GDM1 (cell line): Measurements from ENCODE around the gene WNK3.

ENCODE experiments used
- DNase-seq: peaks from one replicate; lab custom pipeline; 2025; lab: John Stamatoyannopoulos, UW

Gene WNK3

DNA sequence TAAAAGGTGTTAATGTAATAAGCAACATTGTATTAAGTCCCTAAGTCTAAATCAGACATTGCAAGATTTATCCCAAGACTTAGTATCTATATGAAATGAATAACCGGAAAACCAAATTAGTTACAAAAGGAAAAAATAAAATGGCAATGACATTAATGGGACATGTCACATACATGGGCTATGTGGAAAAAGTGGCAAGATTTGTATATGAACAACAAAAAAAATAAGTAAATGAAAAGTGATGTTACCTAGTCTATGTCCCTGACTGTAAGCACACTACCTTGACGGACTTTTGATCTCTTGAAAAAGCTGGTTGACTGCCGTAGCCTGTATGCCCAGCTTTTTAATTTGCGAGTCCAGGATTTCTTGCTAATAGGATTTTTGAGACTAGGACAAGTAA, 119.3 kb downstream of the WNK3 start:
- DNase-seq, result no peak

DNA sequence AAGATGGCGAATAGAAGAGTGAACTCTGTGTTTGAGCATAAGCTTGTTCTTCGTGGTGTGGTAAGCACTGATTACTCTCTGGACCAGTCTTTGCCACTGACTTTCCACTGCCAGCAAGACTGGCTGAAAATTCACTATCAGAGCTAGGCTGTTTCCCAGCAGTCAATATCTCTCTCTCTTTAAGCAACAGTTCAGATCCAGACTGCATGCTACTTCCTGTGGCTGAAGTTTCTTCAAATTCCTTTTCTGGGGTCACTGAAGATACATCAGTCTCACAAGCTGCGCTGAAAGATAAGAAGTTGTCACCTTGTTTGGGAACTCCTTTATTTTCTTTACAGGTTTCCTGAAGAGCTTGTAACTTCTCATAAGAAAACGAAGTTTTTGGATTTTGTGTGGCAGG, 120.8 kb downstream of the WNK3 start:
- no peak for DNase-seq

DNA sequence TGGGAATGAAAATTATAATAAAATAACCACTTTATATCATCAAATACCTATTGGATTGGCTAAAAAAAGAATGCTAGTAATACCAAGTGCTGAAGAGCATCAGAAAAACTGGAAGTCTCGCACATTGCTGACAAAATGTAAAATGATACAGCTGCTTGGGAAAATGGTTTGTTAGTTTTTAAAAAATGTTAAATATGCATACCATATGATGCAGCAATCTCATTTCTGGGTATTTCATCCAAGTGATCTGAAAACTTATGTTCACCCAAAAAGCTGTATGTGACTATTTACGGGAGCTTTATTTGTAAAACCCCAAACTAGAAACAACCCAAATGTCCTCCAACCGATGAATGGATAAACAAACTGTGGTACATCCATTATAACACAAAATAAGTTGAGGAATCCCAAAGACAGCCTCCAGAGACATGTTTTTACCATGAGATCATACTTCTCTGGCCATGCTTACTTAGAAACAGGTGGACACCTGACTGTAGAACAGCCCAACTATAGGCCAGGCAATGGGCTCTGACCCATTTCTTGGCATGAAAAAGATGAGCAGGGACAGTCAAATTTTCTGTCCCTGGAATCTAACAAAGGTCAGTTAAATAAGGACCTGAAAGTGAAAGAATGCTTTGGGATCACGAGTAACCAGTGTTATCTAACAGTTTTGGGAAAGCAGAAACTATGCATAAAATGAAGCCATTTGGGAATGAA, 127.3 kb downstream of the WNK3 start:
- no peak for DNase-seq

DNA sequence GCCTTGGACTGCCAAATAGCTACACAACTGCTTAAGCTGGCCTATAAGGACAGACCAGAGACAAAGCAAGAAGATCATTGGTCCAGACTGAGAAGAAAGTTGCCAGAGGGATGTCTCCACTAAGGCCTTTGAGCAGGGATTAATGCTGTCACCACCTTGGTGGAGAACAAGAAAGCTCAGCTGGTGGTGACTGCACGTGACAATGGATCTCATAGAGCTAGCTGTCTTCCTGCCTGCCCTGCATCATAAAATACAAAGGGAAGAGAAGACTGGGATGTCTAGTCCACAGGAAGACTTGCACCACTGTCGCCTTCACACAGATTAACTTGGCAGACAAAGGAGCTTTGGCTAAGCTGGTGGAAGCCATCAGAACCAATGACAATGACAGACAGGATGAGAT, 134.3 kb downstream of the WNK3 start:
- no peak for DNase-seq

DNA sequence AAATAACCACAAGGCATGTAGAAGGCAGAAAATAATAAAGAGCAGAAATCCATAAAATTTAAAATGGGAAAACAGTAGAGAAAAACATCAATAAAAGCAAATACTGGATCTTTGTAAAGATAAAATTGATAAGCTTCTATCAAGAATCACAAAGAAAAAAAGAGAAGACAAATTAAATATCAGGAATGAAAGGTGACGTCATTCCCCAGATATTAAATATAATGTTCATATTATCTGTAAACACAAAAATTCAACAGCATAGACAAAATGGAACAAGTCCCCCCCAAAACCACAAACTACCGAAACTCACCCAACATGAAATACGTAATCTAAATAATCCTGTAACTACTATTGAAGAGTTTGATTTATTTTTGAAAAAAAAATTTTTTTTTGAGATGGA, 144.2 kb downstream of the WNK3 start:
- no peak for DNase-seq

DNA sequence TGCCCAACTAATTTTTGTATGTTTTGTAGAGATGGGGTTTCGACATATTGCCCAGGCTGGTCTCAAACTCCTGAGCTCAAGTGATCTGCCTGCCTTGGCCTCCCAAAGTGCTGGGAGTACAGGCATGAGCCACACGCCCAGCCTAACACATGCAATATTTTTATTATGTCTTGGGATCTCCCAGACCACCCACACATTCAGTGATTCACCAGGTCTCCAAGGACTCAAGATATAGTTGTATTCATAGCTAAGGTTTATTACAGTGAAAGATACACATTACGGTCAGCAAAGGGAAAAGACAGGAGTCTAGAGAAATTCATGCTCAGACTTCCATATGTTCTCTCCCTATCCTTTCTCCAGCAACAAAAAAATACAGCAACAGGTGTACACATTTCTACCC, 149.3 kb downstream of the WNK3 start:
- DNase-seq, result no peak

DNA sequence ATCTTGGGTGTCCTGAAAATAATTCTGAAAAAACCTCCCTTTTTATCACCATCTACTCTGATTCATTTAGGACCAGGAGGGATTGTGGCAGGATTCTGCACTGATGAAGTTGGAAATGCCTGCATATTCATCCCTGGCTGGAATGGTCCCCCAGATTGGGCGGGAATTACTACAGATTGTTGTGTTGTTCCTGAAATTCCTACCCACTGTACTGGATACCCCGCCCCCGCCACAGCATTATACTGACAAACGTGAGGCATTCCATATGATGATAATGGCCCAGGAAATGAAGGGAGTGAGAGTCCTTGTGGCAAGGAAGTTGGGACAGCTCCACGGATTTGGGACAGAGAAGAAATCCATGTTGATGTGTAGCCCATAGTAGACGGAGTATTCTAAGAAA, 159.6 kb downstream of the WNK3 start:
- no peak for DNase-seq

DNA sequence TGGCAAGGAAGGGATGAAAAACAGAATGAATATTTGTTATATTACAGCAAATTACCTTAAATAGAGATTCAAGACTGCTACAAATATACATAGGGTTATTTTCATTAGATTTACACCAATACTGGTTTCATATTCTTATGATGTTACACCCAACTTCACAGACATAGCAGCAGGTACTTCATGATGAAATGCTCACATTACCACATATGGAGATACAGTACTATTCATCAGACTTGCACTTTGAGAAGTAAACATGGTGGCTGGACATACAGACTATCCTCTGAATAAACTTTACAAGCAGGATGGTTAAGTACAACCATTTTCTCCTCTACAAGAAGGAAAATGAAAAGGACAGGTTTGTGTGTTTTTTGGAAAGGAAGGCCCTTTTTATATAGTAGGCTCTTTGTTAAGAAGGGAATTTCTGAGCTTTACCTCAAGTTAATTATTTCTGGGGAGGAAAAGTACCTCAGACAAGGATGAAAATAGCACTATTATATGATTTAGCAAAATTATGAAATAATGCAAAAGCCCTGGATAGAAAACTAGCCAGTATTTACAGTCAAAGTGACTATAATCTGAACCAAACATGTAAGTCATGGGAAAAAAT, 162.8 kb downstream of the WNK3 start:
- DNase-seq, result no peak

DNA sequence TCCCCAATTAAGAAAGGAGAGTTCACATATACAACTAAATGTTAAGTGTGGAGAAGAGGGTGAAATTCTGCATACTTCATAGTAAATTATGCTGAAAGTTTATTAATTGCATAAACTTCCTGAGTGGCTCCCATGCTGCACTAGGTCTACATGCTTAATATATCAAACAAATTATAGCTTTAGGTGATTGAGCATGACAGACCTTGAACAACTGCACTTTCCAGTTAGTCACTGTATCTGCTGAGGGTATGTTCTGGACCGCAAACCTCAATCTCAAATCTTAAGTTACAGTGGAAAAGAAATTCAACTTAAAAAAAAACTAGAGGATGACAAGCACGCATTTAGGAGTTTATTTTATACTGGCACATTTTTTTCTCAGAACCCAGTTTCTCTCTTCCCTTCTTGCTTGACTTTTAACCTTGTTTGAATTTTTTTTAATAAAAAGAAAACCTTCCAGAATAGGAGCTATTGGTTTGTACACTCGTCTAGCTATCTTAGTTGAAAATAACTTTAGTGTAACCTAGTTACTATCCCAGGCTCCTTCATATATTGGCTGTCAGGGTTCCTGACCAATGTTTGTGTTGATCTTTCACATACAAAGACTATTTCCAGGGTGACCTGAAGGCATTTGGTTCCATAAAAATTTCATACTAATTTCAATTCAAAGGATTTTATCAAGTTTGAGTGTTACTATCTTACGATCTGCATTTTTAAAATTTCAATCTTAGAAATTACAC, 164.6 kb downstream of the WNK3 start:
- DNase-seq, result no peak

DNA sequence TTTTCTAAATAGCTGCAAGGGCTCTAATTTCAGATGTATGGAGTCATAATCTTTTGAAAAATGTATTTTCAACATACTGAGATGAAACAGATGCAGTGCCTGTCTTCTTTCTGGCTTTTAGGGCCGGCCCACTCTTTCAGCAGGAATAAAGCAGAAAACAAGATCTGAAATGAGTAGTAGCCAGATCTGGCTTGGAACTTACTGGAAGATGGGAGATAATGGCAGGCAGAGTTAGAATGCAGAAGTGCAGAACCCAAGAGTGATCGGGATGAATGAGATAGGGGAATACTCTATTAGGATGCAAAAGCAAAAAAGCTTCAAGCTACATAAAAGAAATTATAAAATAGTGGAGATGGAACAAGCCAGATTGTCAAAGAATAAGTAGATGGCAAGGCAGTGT, 173.4 kb downstream of the WNK3 start:
- DNase-seq, result no peak

DNA sequence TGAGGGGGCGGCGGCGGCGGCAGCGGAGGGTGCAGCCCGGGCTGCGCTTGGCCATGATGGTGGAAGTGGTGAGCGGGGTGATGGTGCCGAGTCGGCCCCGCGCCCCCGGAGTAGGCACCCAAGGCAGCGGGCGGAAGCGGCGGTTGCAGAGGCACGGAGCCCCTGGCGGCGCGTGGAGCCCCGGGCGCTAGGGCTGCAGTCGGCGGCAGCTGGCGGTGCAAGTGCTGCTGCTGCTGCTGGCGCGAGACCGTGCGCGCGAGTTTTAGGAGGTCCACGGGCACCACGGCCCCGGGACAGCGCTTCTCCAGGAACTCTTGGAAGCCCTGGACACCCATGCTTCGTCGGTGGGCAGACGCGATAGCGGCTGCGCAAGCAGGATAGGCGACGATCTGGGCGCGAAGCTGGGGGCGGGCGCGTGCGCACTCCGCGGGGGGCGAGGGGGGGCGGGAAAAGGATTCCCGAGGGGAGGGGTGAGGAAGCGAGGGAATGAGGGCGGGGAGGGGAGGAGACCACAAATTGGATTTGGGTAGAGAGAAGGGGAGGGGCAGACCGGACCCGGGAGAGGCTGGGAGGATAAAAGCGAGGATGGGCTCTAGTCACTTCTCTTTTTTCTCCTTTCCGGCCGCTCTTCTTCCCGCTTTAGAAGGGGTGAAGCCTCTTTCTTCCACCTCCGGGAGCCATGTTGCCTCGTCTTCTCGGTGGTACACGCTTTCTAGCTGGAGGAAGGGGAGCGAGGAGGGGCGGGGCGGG, 174.8 kb downstream of the WNK3 start, which contains the start of gene FAM120C:
TSS of gene FAM120C (minus strand) at position 391 of the 750 bp plus-strand sequence. CDS start at position 335, 56 bp downstream.
- DNase-seq, result peak; percentile 64

DNA sequence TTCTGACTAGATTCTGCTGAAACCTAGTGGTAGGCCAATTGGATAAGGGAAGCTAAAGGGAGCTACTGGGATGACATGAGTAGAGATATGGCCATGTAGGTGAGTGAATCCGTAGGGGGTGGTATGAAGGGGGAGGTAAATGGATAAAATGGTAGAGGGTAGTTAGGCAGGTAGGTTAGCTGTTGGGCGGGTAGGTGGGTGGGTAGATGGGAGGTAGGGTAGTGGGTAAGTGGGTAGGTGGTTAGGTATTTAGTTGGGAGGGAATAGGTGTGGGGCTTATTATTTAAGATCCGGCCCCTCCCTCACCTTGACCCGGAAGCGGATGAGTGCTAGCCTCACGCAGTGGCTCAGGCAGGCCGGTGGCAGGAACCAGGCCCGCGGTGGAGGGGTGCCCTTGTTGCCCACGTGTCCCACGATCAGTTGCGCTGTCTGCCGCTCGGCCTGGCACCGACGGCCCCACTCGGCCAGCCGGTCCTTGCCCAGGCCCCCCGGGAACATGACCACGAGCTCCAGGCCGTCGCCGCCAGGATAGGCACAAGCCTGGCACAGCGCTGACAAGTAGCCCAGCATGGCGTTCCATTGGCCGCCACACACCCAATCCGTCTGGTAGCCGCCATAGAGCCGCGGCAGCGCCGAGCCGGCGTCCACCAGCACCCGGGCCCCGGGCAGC, 175.5 kb downstream of the WNK3 start:
- peak; percentile 8 for DNase-seq

DNA sequence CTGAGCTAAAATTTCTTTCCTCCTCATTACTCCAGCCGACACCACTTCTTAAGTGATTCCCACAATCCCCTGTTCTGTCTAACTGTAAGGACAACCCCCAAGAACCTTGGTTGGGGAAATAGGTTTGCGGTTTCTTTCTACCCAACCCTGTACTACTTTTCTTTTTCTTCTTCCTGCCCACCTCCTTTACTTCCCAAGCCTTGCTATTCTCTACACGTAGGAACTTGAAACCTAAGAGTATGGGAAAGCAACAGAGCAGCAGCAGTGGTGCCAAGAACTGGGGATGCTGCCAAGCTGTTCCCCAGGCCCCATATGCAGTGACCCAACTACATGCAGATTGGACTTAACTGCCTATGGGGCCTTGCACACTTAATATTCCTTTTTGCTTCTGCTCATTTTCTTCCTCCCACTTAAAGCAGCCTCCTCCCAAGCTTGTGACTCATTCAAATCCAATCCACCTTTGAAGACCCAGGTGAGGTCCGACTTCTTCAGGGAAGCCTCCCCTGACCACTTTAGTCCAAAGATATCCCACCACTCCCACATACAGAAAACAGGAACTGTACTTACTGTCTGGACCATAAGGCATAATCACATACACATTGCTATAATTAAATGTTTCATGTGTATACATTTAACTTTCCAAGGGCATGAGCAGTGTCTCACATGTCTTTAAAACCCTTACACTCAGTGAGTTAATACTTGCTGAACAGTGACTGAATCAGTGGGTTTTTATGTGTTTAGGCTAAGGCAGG, 176.5 kb downstream of the WNK3 start:
- DNase-seq, result no peak

DNA sequence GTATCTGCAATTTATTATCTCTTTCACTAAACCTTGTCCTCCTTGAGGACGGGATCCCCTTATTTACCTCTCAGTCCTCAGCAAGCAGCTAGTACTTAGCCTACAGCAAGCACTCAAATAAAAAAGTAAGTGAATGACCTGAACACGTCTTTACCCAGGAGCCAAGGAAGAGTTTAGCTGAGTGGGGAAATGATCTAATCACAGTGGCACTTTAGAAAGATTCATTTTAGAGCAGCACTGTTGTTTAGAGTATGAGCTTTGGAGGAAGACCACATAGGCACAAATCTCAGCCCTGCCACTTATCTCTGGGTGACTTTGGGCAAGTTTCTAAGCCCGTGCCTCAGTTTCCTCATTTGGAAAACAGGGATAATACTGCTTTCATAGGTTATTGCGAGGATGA, 177.4 kb downstream of the WNK3 start:
- DNase-seq, result no peak

DNA sequence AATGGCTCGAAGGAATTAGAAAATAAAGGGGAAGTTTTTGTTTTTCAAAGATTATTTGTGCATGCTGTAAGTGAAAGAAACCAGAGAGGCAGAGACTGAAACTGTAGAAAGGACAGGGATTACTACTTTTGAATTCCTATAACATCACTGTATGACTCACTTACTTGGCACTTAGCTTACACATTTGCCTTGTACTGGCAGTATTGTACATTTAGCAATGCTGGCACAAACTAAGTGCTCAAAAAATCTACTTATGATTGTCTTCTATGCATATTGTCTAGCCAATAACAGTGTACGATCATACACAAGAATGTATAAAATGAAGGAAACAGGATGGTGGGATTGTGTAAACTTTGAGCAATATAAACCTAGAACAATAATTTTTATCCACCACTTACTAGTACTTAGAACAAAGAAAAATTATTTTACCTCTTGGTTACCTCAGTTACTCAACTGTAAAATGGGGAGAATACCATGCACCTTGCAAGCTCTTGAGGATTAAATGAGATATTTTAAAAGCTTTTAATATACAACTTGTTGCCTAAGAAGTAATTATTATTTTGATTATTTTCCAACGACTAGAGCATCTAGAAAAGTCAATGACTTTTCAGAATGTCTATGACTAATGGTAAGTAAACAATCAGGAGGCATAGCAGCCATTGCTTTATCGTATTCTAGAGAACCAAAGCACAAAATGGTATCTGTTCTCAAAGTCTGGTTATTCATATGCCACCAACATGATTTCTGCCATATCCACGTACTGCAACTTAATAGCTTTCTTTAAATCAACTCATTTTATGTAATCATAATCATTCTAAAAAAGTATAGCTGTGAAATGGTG, 179.5 kb downstream of the WNK3 start:
- DNase-seq, result no peak

DNA sequence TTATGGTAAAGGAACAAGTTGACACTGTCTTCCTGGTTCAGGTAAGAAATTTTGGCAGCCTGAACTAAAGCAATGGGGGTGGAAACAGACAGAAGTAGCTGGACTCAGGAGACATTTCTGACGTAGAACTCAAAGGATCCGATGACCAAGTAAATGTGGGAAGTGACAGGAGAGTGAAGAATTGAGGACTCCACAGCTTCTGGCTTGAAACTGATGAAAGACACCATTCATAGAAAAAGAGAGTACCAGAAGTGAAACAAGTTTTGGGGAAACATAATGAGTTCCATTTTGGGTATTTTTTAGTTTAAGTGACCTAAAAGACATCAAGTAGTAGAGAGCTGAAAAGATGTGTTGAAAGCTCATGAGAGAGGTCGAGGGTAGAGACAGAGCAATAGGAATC, 180.5 kb downstream of the WNK3 start:
- DNase-seq, result no peak

DNA sequence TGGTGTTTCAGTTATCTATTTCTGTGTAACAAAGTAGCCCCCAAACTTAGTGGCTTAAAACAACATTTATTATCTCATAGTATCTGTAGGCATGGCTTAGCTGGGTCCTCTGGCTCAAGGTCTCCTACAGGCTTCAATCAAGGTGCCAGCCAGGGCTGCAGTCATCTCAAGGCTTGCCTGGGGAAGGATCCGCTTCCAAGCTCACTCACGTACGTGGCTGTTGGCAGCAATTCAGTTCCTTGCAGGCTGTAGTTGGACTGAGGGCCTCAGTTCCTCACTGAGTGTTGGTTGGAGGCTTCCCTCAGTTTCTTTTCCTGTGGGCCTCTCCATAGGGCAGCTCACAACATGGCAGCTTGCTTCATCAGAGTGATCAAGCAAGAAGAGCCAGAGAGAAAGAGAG, 184.1 kb downstream of the WNK3 start:
- DNase-seq, result no peak

DNA sequence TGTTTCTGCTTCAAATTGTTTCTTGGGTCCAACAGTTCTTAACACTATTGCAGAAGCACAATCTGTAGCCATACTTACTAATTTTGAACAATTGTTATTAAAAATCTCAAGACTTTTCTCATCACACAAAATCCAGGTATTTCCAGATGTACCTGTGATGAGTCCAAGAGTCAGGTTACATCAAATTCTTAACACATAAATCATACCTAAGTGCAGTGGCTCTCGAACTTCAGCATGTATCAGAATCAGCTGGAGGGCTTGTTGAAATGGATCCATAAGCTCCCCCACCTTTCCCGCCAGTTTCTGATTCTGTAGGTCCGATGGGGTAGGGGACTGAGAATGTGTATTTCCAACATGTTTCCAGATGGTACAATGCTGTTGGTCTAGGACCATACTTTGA, 185.4 kb downstream of the WNK3 start:
- DNase-seq, result no peak

DNA sequence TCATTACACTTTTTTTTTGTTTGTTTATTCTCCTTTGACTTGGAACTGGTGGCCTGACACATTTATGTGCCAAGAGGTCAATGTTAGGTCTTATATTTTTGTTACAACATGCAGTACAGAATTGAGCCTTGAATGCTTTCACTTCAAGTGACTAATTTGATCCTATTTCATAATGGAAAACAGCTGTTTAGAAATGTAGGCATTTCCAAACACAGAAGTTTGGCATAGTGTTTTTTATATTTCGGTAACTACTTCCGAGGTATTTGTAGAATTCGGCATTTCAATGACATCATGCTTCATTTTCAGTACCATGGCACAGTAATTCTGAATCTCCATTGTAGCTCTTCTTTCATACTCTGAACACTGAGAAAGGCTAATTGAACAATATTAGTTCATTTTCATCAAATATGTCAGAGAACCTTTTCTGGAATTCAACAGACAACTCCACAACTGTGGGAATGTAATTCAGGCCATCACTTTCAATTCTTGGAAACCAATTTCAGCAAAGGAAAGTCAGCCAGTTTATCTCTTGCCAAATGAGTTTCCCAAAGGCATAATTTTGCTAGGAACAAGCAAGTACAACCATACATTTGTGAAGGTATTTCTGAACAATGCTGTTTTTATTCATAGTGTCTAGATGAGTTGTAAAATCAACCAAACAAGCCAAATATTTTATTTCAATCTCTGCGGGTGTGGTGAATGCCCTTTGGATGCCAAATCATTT, 186.2 kb downstream of the WNK3 start:
- DNase-seq, result no peak

DNA sequence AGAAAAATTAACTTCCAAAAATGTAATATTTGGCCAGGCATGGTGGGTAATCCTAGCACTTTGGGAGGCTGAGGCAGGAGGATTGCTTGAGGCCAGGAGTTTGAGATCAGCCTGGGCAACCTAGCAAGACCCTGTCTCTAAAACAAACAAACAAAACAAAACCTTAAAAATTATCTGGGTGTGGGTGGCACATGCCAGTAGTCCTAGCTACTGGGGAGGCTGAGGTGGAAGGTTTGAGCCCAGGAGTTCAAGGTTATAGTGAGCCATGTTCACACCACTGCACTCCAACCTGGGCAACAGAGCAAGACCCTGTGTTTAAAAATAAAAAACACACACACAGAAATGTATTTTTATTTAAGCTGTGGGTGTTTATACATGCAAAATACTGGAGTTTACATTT, 186.8 kb downstream of the WNK3 start:
- no peak for DNase-seq
